Activated CD8-positive, alpha-beta T cell treated with anti-CD3 and anti-CD28 coated beads, Interleukin-2, amount 10 ng/mL, durations not matched to agents 7 days and 5 days (primary cell): ENCODE data around the gene TGFBR1. TPM values are rescaled to one million over a fixed set of nuclear protein-coding genes. Genes with fewer than 3 reads are reported as not detected.

ENCODE experiments used
- ATAC-seq: fragments of 150-1000 bp; cut with Tn5 transposase; one replicate; pipeline ENCODE4 v1.10.0; 2021; ENCODE audit warnings: moderate library complexity
- CTCF ChIA-PET: fragments of 350-600 bp; sonication (Branson Sonifier 250); formaldehyde crosslinking; loops from one replicate; lab custom pipeline; 2021; ENCODE audit warnings: antibody characterized with exemption; lab: Charles Lee
- POLR2A ChIA-PET: fragments of 350-600 bp; sonication (Branson Sonifier 250); formaldehyde crosslinking; loops from one replicate; lab custom pipeline; 2021; ENCODE audit warnings: antibody characterized with exemption; lab: Charles Lee
- DNase-seq: peaks from one replicate; pipeline ENCODE4 v3.0.0-alpha.2; 2020
- H3K27ac Mint-ChIP-seq: one replicate; pipeline ENCODE4 v1.8.0; 2021; ENCODE audit warnings: mild to moderate bottlenecking, mixed read lengths
- H3K27me3 Mint-ChIP-seq: one replicate; pipeline ENCODE4 v1.8.0; 2021; ENCODE audit warnings: low read depth, mixed read lengths
- H3K36me3 Mint-ChIP-seq: one replicate; pipeline ENCODE4 v1.8.0; 2021; ENCODE audit warnings: low read depth, mixed read lengths
- H3K4me1 Mint-ChIP-seq: one replicate; pipeline ENCODE4 v1.8.0; 2021; ENCODE audit warnings: low read depth, mixed read lengths
- H3K4me3 Mint-ChIP-seq: one replicate; pipeline ENCODE4 v1.8.0; 2021; ENCODE audit warnings: mild to moderate bottlenecking, mixed read lengths
- H3K9me3 Mint-ChIP-seq: one replicate; pipeline ENCODE4 v1.8.0; 2022; ENCODE audit warnings: mixed read lengths; ENCODE audit not compliant: insufficient read depth
- total RNA-seq, 2 experiments: library from RNA; stranded (reverse); gene quantifications; one replicate each; pipeline ENCODE4 v1.2.3, GENCODE V29; 2021

TGFBR1 gene
- total RNA-seq, 2 experiments from 2014 or later, result 90.1 to 90.9 TPM

GRCh38 chr9:99121604-99122003, 16.7 kb downstream of the TGFBR1 start:
- ChIA-PET POLR2A (interaction anchor here (0.8 to 1.7 kb wide), 3 partner anchors 17 to 19 kb away, joined by 3 to 5 read pairs (median 3); no protein-coding TSS in a partner anchor), CTCF (interaction anchor here (1.1 to 2.9 kb wide), 7 partner anchors 8 to 121 kb away, joined by 3 to 13 read pairs (median 5); no protein-coding TSS in a partner anchor)
- Mint-ChIP-seq H3K9me3 (peaks cover 3% of the 10 kb centered on the region), H3K4me3 (no peak overlapping the region), H3K27ac (peak overlapping the region; percentile 37), H3K4me1 (peaks cover 84% of the 10 kb centered on the region), H3K36me3 (peaks cover 61% of the 10 kb centered on the region), H3K27me3 (no peaks in the 10 kb centered on the region)
- DNase-seq (no peak), ATAC-seq (no peak)

- H3K27me3 Mint-ChIP-seq, result no peaks in the 10 kb centered on the region
- ChIA-PET POLR2A (no interaction called here), CTCF (interaction anchor here (0.6 to 5.0 kb wide), 4 partner anchors 15 to 1086 kb away, joined by 3 to 30 read pairs (median 4); no protein-coding TSS in a partner anchor)
- H3K9me3 Mint-ChIP-seq, result peaks cover 3% of the 10 kb centered on the region
- H3K27ac Mint-ChIP-seq, result no peak overlapping the region
- H3K4me1 Mint-ChIP-seq, result peaks cover 90% of the 10 kb centered on the region
- H3K36me3 Mint-ChIP-seq, result peaks cover 74% of the 10 kb centered on the region
- DNase-seq, result no peak
- no peak for ATAC-seq
- H3K4me3 Mint-ChIP-seq, result no peak overlapping the region
Observed at GRCh38 chr9:99124534-99125255, 19.8 kb downstream of the TGFBR1 start.

- H3K4me1 Mint-ChIP-seq, result peaks cover 89% of the 10 kb centered on the region
- no peak for DNase-seq
- peaks cover 80% of the 10 kb centered on the region for H3K36me3 Mint-ChIP-seq
- H3K4me3 Mint-ChIP-seq, result no peak overlapping the region
- ChIA-PET CTCF (interaction anchor here (0.6 to 5.0 kb wide), 3 partner anchors 15 to 128 kb away, joined by 3 to 30 read pairs (median 3); no protein-coding TSS in a partner anchor), POLR2A (interaction anchor here (1.0 kb wide), 1 partner anchor 14 kb away, joined by 3 read pairs; no protein-coding TSS in a partner anchor)
- no peak for ATAC-seq
- H3K27me3 Mint-ChIP-seq, result no peaks in the 10 kb centered on the region
- H3K9me3 Mint-ChIP-seq, result peaks cover 3% of the 10 kb centered on the region
- no peak overlapping the region for H3K27ac Mint-ChIP-seq
Observed at GRCh38 chr9:99125446-99125845, 20.5 kb downstream of the TGFBR1 start.

DNA sequence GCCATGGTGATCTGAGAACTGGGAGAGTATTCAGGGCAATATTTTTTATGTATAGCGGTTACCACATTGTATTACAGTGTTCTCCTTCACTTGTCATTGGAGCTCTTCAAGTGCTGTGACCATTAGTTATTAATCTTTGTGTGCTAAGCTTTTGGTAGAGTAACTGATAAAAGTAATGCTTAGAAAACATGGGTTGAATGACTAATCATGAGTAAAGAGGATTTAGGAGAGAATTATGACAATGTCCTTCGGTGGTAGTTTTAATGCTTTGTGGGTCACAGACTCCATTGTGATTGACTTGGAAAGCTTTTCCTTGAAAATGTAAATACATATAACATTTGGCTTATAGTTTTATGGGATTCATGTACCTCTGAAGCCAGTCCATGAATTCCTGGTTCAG, 21.4 kb downstream of the TGFBR1 start:
- peaks cover 80% of the 10 kb centered on the region for H3K36me3 Mint-ChIP-seq
- H3K27ac Mint-ChIP-seq, result no peak overlapping the region
- CTCF ChIA-PET, result interaction anchor here (1.2 to 5.0 kb wide), 4 partner anchors 10 to 128 kb away, joined by 3 to 30 read pairs (median 3); no protein-coding TSS in a partner anchor
- H3K4me3 Mint-ChIP-seq, result no peak overlapping the region
- POLR2A ChIA-PET, result interaction anchor here (0.6 to 1.5 kb wide), 3 partner anchors 13 to 368 kb away, joined by 3 read pairs; no protein-coding TSS in a partner anchor
- H3K9me3 Mint-ChIP-seq, result peaks cover 3% of the 10 kb centered on the region
- no peak for ATAC-seq
- H3K27me3 Mint-ChIP-seq, result no peaks in the 10 kb centered on the region
- peaks cover 88% of the 10 kb centered on the region for H3K4me1 Mint-ChIP-seq
- no peak for DNase-seq

DNA sequence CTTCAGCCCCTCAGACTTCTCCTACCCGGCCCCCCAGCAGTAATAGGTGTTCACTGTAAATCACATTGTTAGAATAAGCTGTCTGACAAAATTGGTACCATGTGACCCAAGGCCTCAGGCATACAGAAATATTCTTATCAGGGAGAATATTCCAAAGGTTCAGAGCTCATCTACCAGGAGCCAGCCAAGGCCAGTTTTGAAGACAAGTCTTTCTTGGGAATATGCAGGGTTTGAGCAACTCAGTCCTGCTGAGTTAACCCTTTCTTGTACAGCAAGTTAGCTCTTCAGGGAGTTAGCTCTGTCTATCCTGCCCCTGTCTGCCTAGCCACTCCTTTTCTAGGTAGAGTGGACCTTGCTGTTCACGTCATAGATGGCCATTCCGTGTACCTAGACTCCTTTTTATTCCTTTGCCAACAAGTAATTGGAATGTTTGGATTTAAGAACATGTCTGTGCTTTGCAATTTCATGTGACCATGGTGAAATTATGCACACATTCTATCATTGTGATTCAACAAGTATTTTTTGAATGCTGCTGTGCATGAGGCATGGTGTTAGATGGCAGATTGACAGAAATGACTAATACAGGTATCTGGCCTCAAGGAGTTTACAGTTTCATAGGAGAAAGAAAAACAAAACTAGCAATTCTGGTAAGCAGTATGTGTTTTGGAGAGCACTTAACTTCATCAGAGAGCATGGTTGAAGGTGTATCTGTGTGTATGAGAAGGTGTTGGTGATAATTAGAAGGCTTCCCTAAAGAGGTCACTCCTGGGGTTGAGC, 22.6 kb downstream of the TGFBR1 start:
- Mint-ChIP-seq H3K27me3 (no peaks in the 10 kb centered on the region), H3K27ac (peak overlapping the region; percentile 0), H3K36me3 (peaks cover 77% of the 10 kb centered on the region), H3K4me1 (peaks cover 83% of the 10 kb centered on the region), H3K4me3 (no peak overlapping the region), H3K9me3 (peaks cover 3% of the 10 kb centered on the region)
- no peak for ATAC-seq
- DNase-seq, result no peak
- CTCF ChIA-PET, result interaction anchor here (1.0 to 5.0 kb wide), 8 partner anchors 8 to 129 kb away, joined by 3 to 30 read pairs (median 4); no protein-coding TSS in a partner anchor
- POLR2A ChIA-PET, result interaction anchor here (0.6 to 1.5 kb wide), 3 partner anchors 20 to 24 kb away, joined by 3 read pairs; no protein-coding TSS in a partner anchor

- CTCF ChIA-PET, result interaction anchor here (1.0 to 5.0 kb wide), 5 partner anchors 8 to 130 kb away, joined by 3 to 30 read pairs (median 4); no protein-coding TSS in a partner anchor
- H3K27me3 Mint-ChIP-seq, result no peaks in the 10 kb centered on the region
- DNase-seq, result no peak
- H3K27ac Mint-ChIP-seq, result peak overlapping the region; percentile 0
- H3K4me1 Mint-ChIP-seq, result peaks cover 86% of the 10 kb centered on the region
- H3K4me3 Mint-ChIP-seq, result no peak overlapping the region
- ATAC-seq, result peak; percentile 54
- peaks cover 80% of the 10 kb centered on the region for H3K36me3 Mint-ChIP-seq
- peaks cover 3% of the 10 kb centered on the region for H3K9me3 Mint-ChIP-seq
- POLR2A ChIA-PET, result interaction anchor here (0.6 to 1.2 kb wide), 2 partner anchors 21 to 25 kb away, joined by 3 read pairs; no protein-coding TSS in a partner anchor
Observed at GRCh38 chr9:99128133-99128406, 23.2 kb downstream of the TGFBR1 start.

GRCh38 chr9:99129091-99129490, 24.2 kb downstream of the TGFBR1 start:
- ChIA-PET POLR2A (interaction anchor here (1.2 kb wide), 2 partner anchors 26 to 39 kb away, joined by 3 read pairs; no protein-coding TSS in a partner anchor), CTCF (interaction anchor here (1.0 to 1.6 kb wide), 2 partner anchors 12 to 281 kb away, joined by 3 to 8 read pairs; no protein-coding TSS in a partner anchor)
- Mint-ChIP-seq H3K4me1 (peaks cover 84% of the 10 kb centered on the region), H3K4me3 (peak overlapping the region; percentile 54), H3K36me3 (peaks cover 81% of the 10 kb centered on the region), H3K9me3 (peaks cover 3% of the 10 kb centered on the region), H3K27ac (peak overlapping the region; percentile 83), H3K27me3 (no peaks in the 10 kb centered on the region)
- DNase-seq (no peak), ATAC-seq (peak; percentile 62)

- DNase-seq, result no peak
- Mint-ChIP-seq H3K4me1 (peaks cover 83% of the 10 kb centered on the region), H3K27ac (no peak overlapping the region)
Observed at GRCh38 chr9:99130069-99130468, 25.2 kb downstream of the TGFBR1 start.

GRCh38 chr9:99133145-99133544, 28.2 kb downstream of the TGFBR1 start:
- Mint-ChIP-seq H3K27ac (peak overlapping the region; percentile 17), H3K27me3 (no peaks in the 10 kb centered on the region), H3K36me3 (peaks cover 72% of the 10 kb centered on the region), H3K4me3 (no peak overlapping the region), H3K4me1 (peaks cover 84% of the 10 kb centered on the region), H3K9me3 (no peaks in the 10 kb centered on the region)
- ATAC-seq, result no peak
- ChIA-PET CTCF (interaction anchor here (0.9 to 11.8 kb wide), 10 partner anchors 9 to 135 kb away, joined by 3 to 246 read pairs (median 5); partner anchors contain the start of gene TGFBR1), POLR2A (interaction anchor here (0.7 to 1.7 kb wide), 3 partner anchors 27 to 74 kb away, joined by 3 to 6 read pairs (median 5); partner anchors contain the start of gene TGFBR1)
- DNase-seq, result no peak

More at GRCh38 chr9:99130069-99130468, 25.2 kb downstream of the TGFBR1 start:
- no peaks in the 10 kb centered on the region for H3K9me3 Mint-ChIP-seq
- ATAC-seq, result no peak
- no peak overlapping the region for H3K4me3 Mint-ChIP-seq
- ChIA-PET CTCF (interaction anchor here (1.1 kb wide), 1 partner anchor 132 kb away, joined by 4 read pairs; no protein-coding TSS in a partner anchor), POLR2A (no interaction called here)
- no peaks in the 10 kb centered on the region for H3K27me3 Mint-ChIP-seq
- peaks cover 79% of the 10 kb centered on the region for H3K36me3 Mint-ChIP-seq

DNA sequence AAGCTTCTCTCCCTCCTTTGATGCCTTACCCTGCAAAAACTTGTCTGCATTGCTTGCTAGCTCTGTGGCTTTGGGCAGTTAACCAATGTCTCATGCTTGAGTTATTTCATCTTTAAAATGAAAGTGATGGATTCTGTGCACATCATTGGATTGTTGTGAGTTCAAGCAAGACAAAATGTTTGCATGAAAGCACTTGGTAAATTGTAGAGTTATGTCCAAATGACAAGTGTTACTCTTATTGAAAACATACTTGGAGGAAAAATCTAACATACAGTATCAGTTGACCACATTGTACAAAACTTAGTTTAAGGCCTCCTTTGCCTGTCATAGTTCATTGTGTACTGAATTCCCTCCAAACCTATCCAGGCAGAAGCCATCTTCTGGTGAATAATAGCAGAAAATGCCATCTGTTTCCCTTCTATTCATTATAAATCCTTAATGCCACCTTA, 30.0 kb downstream of the TGFBR1 start:
- H3K4me1 Mint-ChIP-seq, result peaks cover 80% of the 10 kb centered on the region
- DNase-seq (peak; percentile 63), ATAC-seq (peak; percentile 59)
- H3K4me3 Mint-ChIP-seq, result peak overlapping the region; percentile 36
- no peaks in the 10 kb centered on the region for H3K27me3 Mint-ChIP-seq
- ChIA-PET POLR2A (interaction anchor here (0.6 to 1.6 kb wide), 4 partner anchors 21 to 95 kb away, joined by 3 to 5 read pairs (median 4); partner anchors contain the start of gene TGFBR1), CTCF (interaction anchor here (0.9 to 11.8 kb wide), 11 partner anchors 10 to 287 kb away, joined by 3 to 246 read pairs (median 7); partner anchors contain the start of gene TGFBR1)
- H3K27ac Mint-ChIP-seq, result peak overlapping the region; percentile 79
- H3K9me3 Mint-ChIP-seq, result no peaks in the 10 kb centered on the region
- H3K36me3 Mint-ChIP-seq, result peaks cover 78% of the 10 kb centered on the region
